ENCODE measurements around the gene GRID1. TPM values are rescaled to one million over a fixed set of nuclear protein-coding genes. Genes with fewer than 3 reads are reported as not detected.

GRID1 gene
- total RNA-seq, 1 donor = not detected

GRCh38 chr10:86344714-86345161 is 21.9 kb downstream of the GRID1 start:
- no peak for DNase-seq (ENCODE audit: low read depth)
- TF ChIP-seq CTCF (IDR thresholded peaks at IDR 0.05; ENCODE audit: insufficient read depth, low read length) = no peak
- no peak overlapping the region for H3K4me3 ChIP-seq (ENCODE audit: low read depth, low read length)

- DNase-seq (ENCODE audit: low read depth) = no peak
- TF ChIP-seq CTCF (IDR thresholded peaks at IDR 0.05; ENCODE audit: insufficient read depth, low read length) = no peak
- no peak overlapping the region for H3K4me3 ChIP-seq (ENCODE audit: low read depth, low read length)
Measured at GRCh38 chr10:86344281-86344680, 22.3 kb downstream of the GRID1 start.

GRCh38 chr10:86343761-86344160 is 22.8 kb downstream of the GRID1 start:
- no peak overlapping the region for H3K4me3 ChIP-seq (ENCODE audit: low read depth, low read length)
- TF ChIP-seq CTCF (IDR thresholded peaks at IDR 0.05; ENCODE audit: insufficient read depth, low read length) = no peak
- DNase-seq (ENCODE audit: low read depth) = no peak

- no peak for DNase-seq (ENCODE audit: low read depth)
- H3K4me3 ChIP-seq (ENCODE audit: low read depth, low read length) = no peak overlapping the region
- TF ChIP-seq CTCF (IDR thresholded peaks at IDR 0.05; ENCODE audit: insufficient read depth, low read length) = no peak
Measured at GRCh38 chr10:86342111-86342863, 24.3 kb downstream of the GRID1 start.

GRCh38 chr10:86341361-86341811 is 25.2 kb downstream of the GRID1 start:
- no peak overlapping the region for H3K4me3 ChIP-seq (ENCODE audit: low read depth, low read length)
- DNase-seq (ENCODE audit: low read depth) = no peak
- TF ChIP-seq CTCF (IDR thresholded peaks at IDR 0.05; ENCODE audit: insufficient read depth, low read length) = no peak

GRCh38 chr10:86340991-86341260 is 25.7 kb downstream of the GRID1 start:
- no peak for DNase-seq (ENCODE audit: low read depth)
- H3K4me3 ChIP-seq (ENCODE audit: low read depth, low read length) = no peak overlapping the region
- TF ChIP-seq CTCF (IDR thresholded peaks at IDR 0.05; ENCODE audit: insufficient read depth, low read length) = no peak

All from fibroblast of the aortic adventitia (primary cell).